Chondrocyte (in vitro differentiated cells): ENCODE measurements around the gene C10orf95. TPM values are rescaled to one million over a fixed set of nuclear protein-coding genes. Genes with fewer than 3 reads are reported as not detected.

ENCODE experiments used
- DNase-seq: peaks from one replicate; pipeline ENCODE4 v3.0.0; 2021; ENCODE audit warnings: mixed read lengths, low spot score
- H3K27ac Mint-ChIP-seq: one replicate; pipeline ENCODE4 v1.8.0; 2021; ENCODE audit warnings: mild to moderate bottlenecking, moderate library complexity, mixed read lengths; ENCODE audit not compliant: unreplicated experiment
- H3K27me3 Mint-ChIP-seq: 2 replicates; pipeline ENCODE4 v1.8.0; 2021; ENCODE audit warnings: low read depth, mixed read lengths
- H3K36me3 Mint-ChIP-seq: 2 replicates; pipeline ENCODE4 v1.8.0; 2021; ENCODE audit warnings: low read depth, mixed read lengths
- H3K4me1 Mint-ChIP-seq: 2 replicates; pipeline ENCODE4 v1.8.0; 2021; ENCODE audit warnings: low read depth, mild to moderate bottlenecking, mixed read lengths
- H3K4me3 Mint-ChIP-seq: one replicate; pipeline ENCODE4 v1.8.0; 2021; ENCODE audit warnings: mild to moderate bottlenecking, moderate library complexity, mixed read lengths; ENCODE audit not compliant: unreplicated experiment
- H3K9me3 Mint-ChIP-seq: 2 replicates; pipeline ENCODE4 v1.8.0; 2021; ENCODE audit warnings: low read depth, mixed read lengths
- total RNA-seq: library from RNA; stranded (reverse); gene quantifications from 3 replicates; pipeline ENCODE4 v1.2.1, GENCODE V29; 2021
- TF ChIP-seq, protein P1 (sequence below): fragments of 200-600 bp; sonication (generic); IDR thresholded peaks from 2 replicates; pipeline ENCODE4 v1.5.0; 2021; ENCODE audit warnings: antibody characterized with exemption, mild to moderate bottlenecking, moderate library complexity

The C10orf95 gene
- total RNA-seq, 1 donor from 2014 or later, result not detected

DNA sequence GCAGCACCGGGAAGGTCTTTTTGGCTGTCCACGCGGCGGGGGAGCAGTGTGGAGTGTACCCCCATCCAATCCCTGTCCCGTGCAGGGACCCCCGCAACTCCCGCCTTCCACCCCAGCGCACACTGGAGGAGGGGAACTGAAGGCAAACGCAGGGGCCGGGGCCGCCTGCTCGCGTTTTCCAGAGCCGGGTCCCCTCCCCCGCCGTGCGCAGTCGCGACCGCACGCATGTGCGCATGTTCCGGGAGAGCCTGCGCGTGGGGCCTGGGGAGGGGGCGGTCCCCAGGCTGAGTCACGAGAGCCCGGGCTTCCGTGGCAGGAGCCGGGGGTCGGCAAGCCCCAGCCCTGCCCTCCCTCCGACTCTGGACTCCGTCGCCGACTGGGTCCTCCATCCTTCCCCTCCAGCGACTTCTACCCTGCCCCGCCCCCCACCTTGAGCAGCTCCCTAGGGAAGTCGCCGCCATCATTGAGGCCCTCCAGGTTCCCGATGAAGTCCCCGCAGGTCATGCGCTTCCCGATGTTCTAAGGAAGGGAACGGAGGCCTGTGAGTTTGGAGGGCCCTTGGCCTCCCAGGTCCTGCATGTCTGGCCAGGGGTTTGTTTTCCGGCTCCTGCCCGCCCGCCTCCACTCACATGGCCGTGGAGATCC lies 40.8 kb downstream of the C10orf95 start:
- Mint-ChIP-seq H3K27me3 (peaks cover 23% of the 10 kb centered on the region), H3K36me3 (no peaks in the 10 kb centered on the region), H3K4me1 (peaks cover 25% of the 10 kb centered on the region), H3K27ac (no peak overlapping the region), H3K4me3 (peak overlapping the region; percentile 44), H3K9me3 (no peaks in the 10 kb centered on the region)
- TF ChIP-seq, protein P1, sequence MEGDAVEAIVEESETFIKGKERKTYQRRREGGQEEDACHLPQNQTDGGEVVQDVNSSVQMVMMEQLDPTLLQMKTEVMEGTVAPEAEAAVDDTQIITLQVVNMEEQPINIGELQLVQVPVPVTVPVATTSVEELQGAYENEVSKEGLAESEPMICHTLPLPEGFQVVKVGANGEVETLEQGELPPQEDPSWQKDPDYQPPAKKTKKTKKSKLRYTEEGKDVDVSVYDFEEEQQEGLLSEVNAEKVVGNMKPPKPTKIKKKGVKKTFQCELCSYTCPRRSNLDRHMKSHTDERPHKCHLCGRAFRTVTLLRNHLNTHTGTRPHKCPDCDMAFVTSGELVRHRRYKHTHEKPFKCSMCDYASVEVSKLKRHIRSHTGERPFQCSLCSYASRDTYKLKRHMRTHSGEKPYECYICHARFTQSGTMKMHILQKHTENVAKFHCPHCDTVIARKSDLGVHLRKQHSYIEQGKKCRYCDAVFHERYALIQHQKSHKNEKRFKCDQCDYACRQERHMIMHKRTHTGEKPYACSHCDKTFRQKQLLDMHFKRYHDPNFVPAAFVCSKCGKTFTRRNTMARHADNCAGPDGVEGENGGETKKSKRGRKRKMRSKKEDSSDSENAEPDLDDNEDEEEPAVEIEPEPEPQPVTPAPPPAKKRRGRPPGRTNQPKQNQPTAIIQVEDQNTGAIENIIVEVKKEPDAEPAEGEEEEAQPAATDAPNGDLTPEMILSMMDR, result no peak
- no peak for DNase-seq

DNA sequence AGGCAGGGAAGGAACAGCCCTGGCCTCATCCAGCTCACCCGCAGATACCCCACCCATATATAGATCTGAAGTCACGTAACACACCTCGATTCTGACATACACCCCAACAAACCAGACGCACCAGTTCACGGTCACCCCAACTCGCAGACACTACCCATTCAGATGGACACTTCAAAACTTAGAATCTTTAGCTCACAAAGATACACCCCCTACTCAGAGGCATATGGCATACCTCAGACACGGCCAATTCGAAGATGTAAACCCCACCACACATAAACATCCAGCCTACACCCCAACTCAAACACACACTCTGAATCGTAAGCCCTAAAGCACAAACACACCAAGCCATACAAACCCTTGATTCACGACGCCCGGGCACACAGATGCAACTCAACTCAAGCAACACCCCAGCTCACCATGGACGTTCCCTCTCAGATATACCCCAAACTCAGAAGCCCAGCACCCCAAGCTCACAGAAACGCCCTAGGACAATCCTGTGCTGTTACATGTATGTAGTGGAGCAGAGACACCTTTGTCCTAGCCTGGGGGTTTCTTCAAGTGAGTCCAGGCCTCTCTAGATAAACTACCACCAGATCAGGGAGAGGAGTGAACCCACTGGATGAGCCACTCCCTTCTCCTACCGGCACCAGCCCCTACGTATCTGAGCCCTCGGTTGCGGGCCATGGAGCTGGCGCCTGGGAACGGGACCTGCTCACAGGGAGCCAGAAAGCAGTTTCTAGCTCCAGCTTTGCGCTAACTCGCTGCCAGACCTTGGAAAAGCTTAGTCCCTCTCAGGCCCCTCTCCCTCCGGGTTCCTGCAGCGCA lies 41.5 kb downstream of the C10orf95 start:
- H3K9me3 Mint-ChIP-seq, result no peaks in the 10 kb centered on the region
- peaks cover 25% of the 10 kb centered on the region for H3K4me1 Mint-ChIP-seq
- no peaks in the 10 kb centered on the region for H3K36me3 Mint-ChIP-seq
- H3K4me3 Mint-ChIP-seq, result peak overlapping the region; percentile 44
- H3K27ac Mint-ChIP-seq, result no peak overlapping the region
- TF ChIP-seq, protein P1, result no peak
- DNase-seq, result no peak
- H3K27me3 Mint-ChIP-seq, result peaks cover 23% of the 10 kb centered on the region

DNA sequence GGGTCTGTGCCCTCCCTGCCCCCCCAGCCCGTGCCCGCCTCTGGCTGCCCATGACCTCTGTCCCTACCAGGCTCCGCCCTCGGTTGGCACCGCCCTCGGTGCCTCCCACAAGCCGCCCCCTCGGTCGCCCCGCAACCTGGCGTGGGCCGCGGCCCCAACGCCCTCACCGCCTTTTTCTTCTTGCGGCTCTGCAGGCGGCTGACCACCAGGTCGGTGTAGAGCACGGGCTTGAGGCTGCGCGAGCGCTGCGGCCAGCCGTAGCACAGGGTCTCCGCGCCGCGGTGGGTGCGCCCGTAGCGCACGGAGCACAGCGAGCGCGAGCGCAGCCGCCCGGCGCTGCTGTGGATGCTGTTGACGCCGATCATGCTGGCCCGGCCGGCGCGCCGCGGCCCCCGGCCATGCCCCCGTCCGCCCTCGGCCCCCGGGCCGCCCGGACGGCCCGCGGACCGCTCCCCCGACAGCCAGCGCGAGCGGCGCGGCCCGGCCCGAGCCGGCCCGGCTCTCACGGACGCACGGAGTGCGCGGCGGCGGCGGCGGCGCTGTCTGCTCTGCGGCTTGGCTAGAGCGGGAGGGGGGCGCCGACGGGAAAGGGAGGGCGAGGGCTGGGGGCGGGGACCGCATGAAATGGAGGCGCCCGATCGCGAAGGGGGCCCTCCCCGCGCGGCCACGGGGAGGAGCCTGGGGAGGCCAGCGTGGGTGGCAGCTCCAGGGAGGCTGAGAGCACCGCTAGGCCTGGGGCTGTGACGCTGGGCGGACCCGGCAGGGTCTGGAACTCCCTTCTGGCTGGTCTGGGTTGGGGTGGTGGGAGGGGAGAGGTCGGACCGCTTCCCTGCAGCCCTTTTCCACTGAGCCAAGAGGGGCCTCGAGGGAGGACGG lies 42.4 kb downstream of the C10orf95 start:
- H3K27me3 Mint-ChIP-seq, result peaks cover 23% of the 10 kb centered on the region
- no peak overlapping the region for H3K27ac Mint-ChIP-seq
- peak overlapping the region; percentile 60 for H3K4me3 Mint-ChIP-seq
- H3K36me3 Mint-ChIP-seq, result no peaks in the 10 kb centered on the region
- no peaks in the 10 kb centered on the region for H3K9me3 Mint-ChIP-seq
- no peak for DNase-seq
- TF ChIP-seq, protein P1, result no peak
- H3K4me1 Mint-ChIP-seq, result peaks cover 25% of the 10 kb centered on the region

DNA sequence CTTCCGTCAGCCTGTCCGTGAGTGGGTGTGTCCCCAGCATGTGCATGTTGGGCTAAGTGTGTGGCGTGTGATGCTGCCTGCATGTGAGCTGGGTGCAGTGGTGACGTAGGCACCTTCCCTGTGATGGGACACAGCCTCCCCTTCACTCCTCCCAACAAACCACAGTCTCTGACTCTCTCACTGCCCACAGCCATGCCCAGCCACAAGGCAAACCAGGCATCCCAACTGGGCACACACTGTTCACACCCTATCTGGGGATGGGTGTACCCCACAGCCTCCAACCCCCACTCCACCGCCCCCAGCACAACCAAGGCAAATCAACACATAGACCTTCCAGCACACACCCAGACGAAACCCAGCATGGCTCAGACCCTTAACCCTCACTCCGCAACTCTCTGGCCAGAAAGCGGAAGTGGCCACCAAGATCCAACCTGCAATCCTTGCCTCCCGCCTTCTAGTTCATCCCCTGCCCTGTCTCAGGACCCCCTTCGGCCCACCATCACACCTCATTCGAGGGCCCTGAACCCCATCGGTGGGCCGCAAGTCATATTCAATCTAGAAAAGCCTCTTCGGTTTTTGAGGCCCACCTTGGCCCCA lies 43.1 kb downstream of the C10orf95 start:
- TF ChIP-seq, protein P1, result no peak
- Mint-ChIP-seq H3K27me3 (peaks cover 23% of the 10 kb centered on the region), H3K27ac (peak overlapping the region; percentile 59), H3K9me3 (no peaks in the 10 kb centered on the region), H3K4me1 (peaks cover 24% of the 10 kb centered on the region), H3K4me3 (peak overlapping the region; percentile 60), H3K36me3 (no peaks in the 10 kb centered on the region)
- DNase-seq, result no peak
